Hematopoietic multipotent progenitor cell treated with erythropoietin and hydrocortisone succinate and interleukin-3 and kit ligand, for 15 days (in vitro differentiated cells): ENCODE measurements around the gene ANKRD18B.
A peak's percentile ranks its signal among the peaks of the same experiment; 100 is the strongest.
"Not testable (repeated sequence)": the region's sequence is repeated elsewhere in the genome, so short reads cannot be mapped to it uniquely, and the experiment has no call there.

Source experiments
- DNase-seq: peaks from one replicate; pipeline ENCODE4 v3.0.0-alpha.2; 2015; ENCODE audit warnings: low spot score

ANKRD18B gene

DNA sequence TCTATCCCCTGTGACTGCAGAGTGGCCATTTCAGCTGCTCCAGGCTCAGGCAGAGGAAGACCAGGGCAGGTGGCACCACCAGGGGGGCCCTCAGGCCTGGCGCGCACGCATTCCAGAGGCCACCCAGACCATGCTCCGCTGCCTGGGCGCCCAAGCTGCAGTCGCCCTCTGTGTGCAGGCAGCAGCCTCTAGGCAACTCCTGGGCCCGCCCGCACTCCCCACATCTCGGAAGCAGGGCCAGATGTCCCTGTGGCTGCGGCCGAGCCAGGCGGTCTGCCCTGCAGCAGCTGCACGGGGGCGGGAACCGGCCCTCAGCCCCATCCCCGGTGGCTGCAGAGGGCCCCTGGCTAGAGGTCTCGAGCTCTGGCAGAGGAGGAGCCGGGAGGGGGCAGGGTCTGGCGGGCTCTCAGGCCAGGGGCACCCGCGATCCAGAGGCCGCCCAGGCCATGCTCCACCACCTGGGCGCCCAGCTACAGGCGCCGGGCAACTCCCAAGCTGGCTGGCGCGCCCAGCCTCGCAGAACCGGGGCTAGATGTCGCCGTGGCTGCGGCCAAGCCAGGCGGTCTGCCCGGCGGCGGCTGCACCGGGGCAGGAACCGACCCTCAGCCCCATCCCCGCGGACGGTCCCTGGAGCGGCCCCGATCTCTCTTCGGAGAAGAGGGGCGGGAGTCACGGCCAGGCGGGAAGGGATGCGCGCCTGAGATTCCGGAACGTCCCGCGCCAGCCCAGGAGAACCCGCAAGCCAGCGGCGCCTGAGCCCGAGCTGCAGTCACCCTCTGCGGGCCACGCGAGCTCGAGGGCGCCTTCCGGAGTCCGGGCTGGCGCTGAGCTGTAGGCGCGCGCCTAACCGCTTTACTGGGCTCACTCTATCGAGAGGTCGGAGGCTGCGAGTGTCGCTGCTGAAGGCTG, at the start of gene ANKRD18B:
Gene ANKRD18B (plus strand): TSS at position 855 of the 909 bp plus-strand sequence. CDS start 239 bp downstream, outside the sequence.
- peak; percentile 71 for DNase-seq

DNA sequence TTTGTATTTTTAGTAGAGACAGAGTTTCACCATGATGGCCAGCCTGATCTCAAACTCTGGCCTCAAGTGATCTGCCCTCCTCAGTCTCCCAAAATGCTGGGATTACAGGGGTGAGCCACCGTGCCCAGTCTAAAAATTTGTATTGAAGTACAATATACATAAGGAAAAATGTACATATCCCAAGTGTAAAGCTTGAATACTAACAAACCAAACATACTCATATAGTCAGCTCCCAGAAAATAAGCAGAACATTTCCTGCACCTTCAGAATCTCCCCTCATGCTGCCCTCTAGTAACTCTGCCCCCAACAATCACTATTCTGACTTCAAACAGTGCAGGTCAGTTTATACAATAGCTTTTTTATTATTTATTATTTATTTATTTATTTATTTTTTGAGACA, 48.7 kb upstream of the ANKRD18B start:
- DNase-seq = no peak

DNA sequence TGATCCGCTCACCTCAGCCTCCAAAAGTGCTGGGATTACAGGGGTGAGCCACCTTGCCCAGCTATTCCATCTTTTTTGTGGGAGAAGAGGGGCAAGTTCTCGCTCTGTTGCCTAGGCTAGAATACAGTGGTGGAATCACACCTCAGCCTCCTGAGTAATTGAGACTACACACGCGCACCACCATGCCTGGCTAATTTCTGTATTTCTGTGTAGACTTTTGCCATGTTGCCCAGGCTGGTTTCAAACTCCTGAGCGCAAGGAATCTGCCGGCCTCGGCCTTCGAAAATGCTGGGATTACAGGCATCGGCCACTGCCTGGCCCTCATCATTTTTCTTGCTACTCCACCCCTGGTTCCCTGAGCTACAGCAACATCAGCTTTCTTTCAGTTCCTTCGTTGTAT, 47.5 kb upstream of the ANKRD18B start:
- no peak for DNase-seq

- no peak for DNase-seq
These were observed 43.9 kb upstream of the ANKRD18B start for GRCh38 chr9:33480106-33480505.

GRCh38 chr9:33480976-33481375, 43.1 kb upstream of the ANKRD18B start:
- DNase-seq = no peak

DNA sequence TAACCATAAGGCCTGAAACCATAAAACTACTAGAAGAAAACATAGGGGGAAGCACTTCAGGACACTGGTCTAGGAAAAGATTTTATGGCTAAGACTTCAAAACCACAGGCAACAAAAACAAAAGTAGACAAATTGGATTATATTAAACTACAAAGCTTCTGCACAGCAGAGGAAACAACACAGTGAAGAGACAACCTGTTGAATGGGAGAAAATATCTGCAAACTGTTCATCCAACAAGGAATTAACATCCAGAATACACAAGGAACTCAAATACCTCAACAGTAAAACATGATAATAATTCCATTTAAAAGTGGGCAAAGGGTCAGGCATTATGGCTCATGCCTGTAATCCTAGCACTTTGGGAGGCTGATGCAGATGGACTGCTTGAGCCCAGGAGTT, 38.7 kb upstream of the ANKRD18B start:
- DNase-seq = not testable (repeated sequence)

DNA sequence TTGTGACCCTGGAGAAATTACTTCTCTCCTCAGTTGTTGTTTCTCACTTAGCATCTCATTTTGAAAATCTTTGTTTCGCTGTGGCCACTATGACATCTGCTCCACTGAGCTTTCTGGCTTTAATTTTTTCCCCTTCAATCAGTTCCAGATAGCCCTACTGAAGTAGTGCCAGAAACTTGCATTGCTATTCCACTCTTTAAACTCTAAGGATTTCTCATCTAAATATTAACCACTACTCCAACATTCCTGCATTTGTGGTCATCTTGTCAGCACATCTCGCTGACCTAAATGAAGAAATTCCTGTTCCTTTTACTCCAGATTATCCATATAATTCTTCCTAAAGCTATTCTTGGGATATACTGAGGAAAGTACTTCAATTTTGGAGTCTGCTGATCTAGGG, 35.0 kb upstream of the ANKRD18B start:
- no peak for DNase-seq

DNA sequence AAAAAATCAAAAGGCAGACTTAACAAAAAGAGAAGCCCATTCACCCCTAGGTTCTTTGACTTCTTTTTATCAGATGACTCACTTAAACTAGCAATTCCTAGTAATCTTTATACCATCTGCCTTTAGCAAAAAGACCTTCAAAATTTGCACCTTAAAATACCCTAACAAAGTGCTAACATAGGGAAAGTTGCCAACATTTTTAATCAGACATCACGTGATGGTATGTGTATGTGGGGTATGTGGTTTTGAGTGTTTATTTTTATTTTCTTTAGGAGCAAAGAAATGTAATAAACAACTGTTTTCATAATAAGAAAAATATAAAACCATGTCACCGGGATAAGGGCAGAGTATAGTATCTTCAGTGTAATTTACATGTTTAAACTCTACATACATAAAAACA, 30.2 kb upstream of the ANKRD18B start:
- peak; percentile 36 for DNase-seq

- DNase-seq = peak; percentile 49
These were observed 25.7 kb upstream of the ANKRD18B start for GRCh38 chr9:33498387-33498786.

DNA sequence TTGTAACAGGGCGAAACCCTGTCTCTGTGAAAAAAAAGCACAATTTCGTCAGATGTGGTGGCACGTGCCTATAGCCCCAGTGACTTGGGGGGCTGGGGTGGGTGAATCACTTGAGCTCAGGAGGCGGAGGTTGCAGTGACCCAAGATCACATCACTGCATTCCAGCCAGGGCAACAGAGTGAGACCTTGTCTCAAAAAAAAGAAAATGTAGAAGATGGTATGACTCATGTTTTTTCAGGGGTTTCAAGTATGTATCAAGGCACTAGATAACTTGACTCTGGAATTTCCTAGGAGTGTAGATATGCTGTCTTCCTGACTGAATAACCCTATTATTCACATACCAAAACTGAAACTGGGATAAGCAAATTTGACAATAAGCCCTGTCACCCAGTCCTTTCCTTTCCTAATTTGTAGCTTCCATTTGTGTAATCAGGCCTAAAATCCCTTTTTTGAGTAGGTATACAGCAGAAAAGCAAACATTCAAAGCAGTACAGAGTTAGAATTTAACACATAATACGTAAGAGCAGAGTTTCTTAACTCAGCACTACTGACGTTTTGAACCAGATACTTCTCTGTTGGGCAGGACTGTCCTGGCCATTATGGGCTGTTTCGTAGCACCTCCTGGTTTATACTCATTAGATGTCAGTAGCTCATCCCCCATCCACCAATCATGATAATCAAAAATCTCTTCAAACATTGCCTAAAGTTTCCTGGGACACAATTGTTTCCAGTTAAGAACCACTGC, 17.3 kb upstream of the ANKRD18B start:
- DNase-seq = no peak

GRCh38 chr9:33510262-33511183, 13.5 kb upstream of the ANKRD18B start:
- DNase-seq = peak; percentile 71

DNA sequence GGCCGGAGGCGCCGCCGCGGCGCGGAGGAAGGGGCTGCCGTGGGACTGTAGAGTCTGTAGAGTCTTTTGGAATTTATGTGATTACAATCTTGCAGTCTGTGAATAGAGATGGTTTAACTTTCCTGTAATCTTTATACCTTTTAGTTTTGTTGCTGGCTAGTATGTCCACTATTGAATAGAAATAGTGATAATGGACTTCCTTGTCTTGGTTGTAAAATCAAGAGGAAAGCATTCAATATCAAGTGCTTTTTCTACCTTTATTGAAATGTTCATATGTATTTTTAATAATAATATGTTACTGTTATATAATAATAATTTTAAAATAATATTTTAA, 12.9 kb upstream of the ANKRD18B start:
- not testable (repeated sequence) for DNase-seq

DNA sequence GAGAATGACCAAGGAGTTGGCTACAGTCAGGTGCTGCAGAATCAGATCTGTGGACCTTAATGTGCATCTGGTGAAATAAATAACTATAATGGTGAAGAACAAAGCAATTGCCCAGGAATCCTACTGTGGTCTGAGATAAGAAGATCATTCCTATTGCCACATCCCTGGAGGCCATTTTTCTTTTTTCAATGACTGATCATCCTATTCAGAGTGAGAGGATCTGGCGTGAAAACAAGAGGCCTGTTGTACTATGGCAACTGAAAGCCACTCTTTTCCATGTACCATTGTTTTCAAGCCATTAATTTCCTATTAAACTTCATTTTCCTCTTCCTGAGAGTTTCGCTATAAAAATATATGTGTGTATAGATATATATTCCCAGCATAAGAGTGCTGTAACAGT, 11.5 kb upstream of the ANKRD18B start:
- not testable (repeated sequence) for DNase-seq

DNA sequence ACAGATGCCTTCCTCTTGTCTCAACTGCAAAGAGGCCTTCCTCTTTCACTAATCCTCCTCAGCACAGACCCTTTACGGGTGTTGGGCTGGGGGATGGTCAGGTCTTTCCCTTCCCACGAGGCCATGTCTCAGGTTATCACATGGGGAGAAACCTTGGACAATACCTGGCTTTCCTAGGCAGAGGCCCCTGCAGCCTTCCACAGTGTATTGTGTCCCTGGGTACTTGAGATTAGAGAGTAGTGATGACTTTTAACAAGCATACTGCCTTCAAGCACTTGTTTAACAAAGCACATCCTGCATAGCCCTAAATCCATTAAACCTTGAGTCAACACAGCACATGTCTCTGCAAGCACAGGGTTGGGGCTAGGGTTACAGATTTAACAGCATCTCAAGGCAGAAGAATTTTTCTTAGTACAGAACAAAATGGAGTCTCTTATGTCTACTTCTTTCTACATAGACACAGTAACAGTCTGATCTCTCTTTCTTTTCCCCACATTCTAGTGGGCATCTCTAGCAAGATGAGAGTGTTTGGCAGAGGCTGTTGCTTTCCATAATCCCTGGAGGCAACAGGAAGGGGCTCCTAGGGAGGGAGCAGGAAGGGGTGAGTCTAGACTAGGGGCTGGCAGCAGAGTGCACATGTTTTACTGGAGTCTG, 8.6 kb upstream of the ANKRD18B start:
- not testable (repeated sequence) for DNase-seq

DNA sequence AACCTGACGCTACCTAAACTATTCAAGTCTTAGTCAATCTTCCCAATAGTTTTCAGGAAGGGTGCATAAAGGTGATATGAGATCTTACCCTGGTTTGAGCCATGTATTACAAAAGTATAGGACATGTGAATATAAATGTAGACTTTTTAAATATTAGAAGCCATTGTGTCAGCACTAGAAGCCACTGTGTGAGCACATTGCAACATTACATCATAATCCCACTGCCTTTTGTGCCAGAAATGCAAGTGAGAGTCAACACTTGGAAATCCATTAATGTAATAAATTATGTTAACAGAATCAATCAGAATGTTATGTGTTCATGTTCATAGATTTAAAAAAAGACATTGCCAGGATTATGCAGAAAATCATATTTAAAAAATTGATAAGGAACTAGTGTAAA, 7.7 kb upstream of the ANKRD18B start:
- not testable (repeated sequence) for DNase-seq

DNA sequence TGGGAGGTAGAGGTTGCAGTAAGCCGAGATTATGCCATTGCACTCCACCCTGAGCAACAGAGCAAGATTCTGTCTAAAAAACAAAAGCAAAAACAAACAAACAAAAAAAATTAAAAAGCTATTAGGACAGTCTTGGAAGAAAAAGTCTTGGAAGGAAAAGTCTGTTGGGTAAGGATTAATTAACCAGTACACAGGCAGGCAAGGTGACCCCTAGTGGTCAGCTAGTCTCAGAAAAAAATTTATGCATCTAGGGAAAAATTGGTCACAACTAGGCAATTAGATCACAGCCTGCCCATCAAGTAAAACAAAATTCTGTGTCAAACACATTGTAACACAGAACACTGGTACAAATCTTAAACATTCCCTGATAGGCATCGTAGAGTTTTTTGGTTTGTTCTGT, 6.7 kb upstream of the ANKRD18B start:
- DNase-seq = peak; percentile 62

DNA sequence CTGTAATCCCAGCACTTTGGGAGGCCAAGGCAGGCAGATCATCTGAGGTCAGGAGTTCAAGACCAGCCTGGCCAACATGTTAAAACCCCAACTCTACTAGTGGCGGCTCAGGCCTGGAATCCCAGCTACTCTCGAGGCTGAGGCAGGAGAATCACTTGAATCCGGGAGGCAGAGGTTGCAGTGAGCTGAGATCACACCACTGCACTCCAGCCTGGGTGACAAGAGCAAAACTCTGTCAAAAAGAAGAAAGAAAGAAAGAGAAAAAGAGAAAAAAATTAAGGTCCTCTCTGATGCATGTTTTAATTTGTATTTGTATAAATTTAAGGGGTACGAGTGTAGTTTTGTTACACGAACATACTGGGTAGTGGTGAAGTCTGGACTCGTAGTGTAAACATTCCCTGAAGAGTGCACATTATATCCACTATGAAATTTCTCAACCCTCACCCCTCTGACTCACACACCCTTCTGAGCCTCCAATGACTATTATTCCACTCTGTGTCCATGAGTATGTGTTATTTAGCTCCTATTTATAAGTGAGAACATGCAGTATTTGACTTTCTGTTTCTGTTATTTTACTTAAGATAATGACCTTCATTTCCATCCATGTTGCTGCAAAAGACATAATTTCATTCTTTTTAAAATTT, 6.0 kb upstream of the ANKRD18B start:
- not testable (repeated sequence) for DNase-seq

DNA sequence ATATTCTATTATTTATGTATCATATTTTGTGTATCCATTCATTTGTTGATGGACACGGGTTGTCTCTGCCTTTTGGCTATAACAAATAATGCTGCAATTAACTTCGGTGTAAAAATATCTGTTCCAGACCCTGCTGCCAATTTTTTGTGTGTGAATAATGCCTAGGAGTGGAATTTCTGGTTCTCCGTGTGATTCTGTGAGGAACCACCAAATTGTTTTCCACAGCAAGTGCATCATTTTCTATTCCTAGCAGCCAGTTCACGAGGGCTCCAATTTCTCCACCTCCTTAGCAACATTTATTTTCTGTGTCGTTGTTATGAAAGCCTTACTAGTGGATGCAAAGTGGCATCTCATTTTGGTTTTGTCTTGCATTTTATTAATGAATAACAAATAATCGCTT, 2.2 kb upstream of the ANKRD18B start:
- DNase-seq = not testable (repeated sequence)

DNA sequence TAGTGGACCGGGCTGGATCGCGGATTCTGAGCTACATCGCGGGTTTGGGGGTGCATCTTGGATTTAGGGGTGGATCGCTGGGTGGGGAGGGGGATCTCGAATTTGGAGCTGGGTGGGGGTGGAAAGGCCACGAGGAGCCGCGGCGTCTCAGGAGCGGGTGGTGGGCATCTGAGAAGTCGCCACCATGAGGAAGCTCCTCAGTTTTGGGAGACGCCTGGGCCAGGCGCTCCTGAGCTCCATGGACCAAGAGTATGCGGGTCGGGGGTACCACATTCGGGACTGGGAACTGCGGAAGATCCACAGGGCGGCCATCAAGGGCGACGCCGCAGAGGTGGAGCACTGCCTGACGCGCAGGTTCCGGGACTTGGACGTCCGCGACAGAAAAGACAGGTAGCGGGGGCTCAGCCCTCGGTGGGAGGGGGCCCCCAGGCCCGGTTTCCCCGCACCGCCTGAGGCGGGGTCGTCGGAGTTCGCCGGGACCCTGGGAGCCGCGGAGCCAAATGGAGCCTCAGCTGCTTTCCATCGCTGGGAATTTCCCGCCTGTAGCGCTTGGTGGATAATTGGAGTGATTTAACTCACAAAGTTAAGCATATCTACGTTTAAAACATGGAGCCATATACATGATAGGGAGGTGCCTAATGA, 376 bp downstream of the ANKRD18B start:
- peak; percentile 27 for DNase-seq

DNA sequence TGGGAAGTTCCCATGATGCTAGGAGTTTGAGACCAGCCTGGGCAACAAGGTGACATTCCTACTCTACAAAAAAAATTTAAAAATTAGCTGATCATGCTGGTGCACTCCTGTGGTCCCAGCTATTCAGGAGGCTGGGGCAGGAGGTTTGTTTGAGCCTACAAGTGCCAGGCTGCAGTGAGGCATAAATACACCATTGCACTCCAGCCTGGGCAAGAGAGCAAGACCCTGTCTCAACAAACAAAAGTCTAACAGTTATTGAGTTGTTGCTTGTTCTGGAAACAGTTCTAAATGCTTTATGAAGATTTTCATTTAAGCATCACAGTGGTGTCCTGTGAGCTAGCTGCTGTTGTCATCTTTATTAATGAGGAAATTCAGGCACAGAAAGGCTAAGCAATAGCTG, 4.0 kb downstream of the ANKRD18B start:
- not testable (repeated sequence) for DNase-seq

- not testable (repeated sequence) for DNase-seq
These were observed 9.9 kb downstream of the ANKRD18B start for GRCh38 chr9:33533958-33534357.
